Muscle of leg (tissue), 11 donors: ENCODE data around the gene TBL2. TPM values are rescaled to one million over a fixed set of nuclear protein-coding genes. Genes with fewer than 3 reads are reported as not detected.
A peak's percentile ranks its signal among the peaks of the same experiment; 100 is the strongest.
"Not testable (repeated sequence)": the region's sequence is repeated elsewhere in the genome, so short reads cannot be mapped to it uniquely, and the experiment has no call there.

ENCODE experiments used
- DNase-seq: peaks from one replicate; pipeline ENCODE4 v3.0.0; 2013
- H3K27ac ChIP-seq: one replicate; pipeline ENCODE4 v1.5.1; 2013; ENCODE audit warnings: mild to moderate bottlenecking, low read length, control low read depth
- H3K27me3 ChIP-seq: one replicate; pipeline ENCODE4 v1.6.1; 2013; ENCODE audit warnings: low read length; ENCODE audit not compliant: control insufficient read depth, insufficient read depth
- H3K36me3 ChIP-seq: one replicate; pipeline ENCODE4 v1.6.1; 2013; ENCODE audit warnings: low read length; ENCODE audit not compliant: control insufficient read depth, insufficient read depth
- H3K4me1 ChIP-seq: one replicate; pipeline ENCODE4 v1.6.1; 2013; ENCODE audit warnings: low read length; ENCODE audit not compliant: control insufficient read depth, insufficient read depth
- H3K4me3 ChIP-seq: one replicate; pipeline ENCODE4 v1.5.1; 2013; ENCODE audit warnings: low read length, control low read depth
- H3K9me3 ChIP-seq: replicated peaks from 2 replicates; pipeline ENCODE4 v1.6.1; 2013; ENCODE audit warnings: low read depth, low read length; ENCODE audit not compliant: control insufficient read depth
- WGBS: methylation state at CpG from one replicate; pipeline ENCODE4 v1.1.5; 2013; ENCODE audit warnings: missing lambda C conversion rate; ENCODE audit not compliant: insufficient coverage; 5-methylcytosine and 5-hydroxymethylcytosine counted together
- polyA plus RNA-seq, 8 donors: library from polyadenylated mRNA; unstranded; fragments of 120-200 nt; gene quantifications; one replicate each; pipeline versions ENCODE4 v1.2.1 to v1.2.3, GENCODE V29; 2013; ENCODE audit warnings: inconsistent platforms in 1 of 8, low replicate concordance in 1 of 8; ENCODE audit not compliant: insufficient read length in 8 of 8, insufficient read depth in 1 of 8
- total RNA-seq: library from RNA; stranded (reverse); fragments of 120-200 nt; gene quantifications from one replicate; pipeline ENCODE4 v1.2.4, GENCODE V29; 2013

The TBL2 gene
- total and polyA plus RNA-seq, 9 donors = 25.2 to 37.5 (median 28.5) TPM

- 95% methylated on average over 16 of the region's 16 CpGs for WGBS
- Histone ChIP-seq H3K4me1 (no peaks in the 10 kb centered on the region), H3K27ac (no peak overlapping the region), H3K36me3 (peaks cover 68% of the 10 kb centered on the region), H3K27me3 (no peaks in the 10 kb centered on the region), H3K9me3 (no peaks in the 10 kb centered on the region), H3K4me3 (no peak overlapping the region)
- no peak for DNase-seq
Observed at GRCh38 chr7:73537051-73537450, 41.3 kb downstream of the TBL2 start.

GRCh38 chr7:73536479-73536878, 41.9 kb downstream of the TBL2 start:
- 89% methylated on average over 3 of the region's 5 CpGs for WGBS
- Histone ChIP-seq H3K4me3 (no peak overlapping the region), H3K27ac (no peak overlapping the region), H3K27me3 (no peaks in the 10 kb centered on the region), H3K36me3 (peaks cover 63% of the 10 kb centered on the region), H3K9me3 (no peaks in the 10 kb centered on the region), H3K4me1 (no peaks in the 10 kb centered on the region)
- no peak for DNase-seq

- not testable (repeated sequence) for H3K4me3 ChIP-seq, H3K27ac ChIP-seq, DNase-seq, H3K4me1 ChIP-seq, H3K9me3 ChIP-seq, H3K27me3 ChIP-seq
- H3K36me3 ChIP-seq = peaks cover 60% of the 10 kb centered on the region
- WGBS = 100% methylated on average over 1 of the region's 7 CpGs
Observed at GRCh38 chr7:73535918-73536317, 42.5 kb downstream of the TBL2 start.

- no peaks in the 10 kb centered on the region for H3K27me3 ChIP-seq
- H3K4me3 ChIP-seq = no peak overlapping the region
- DNase-seq = no peak
- H3K27ac ChIP-seq = no peak overlapping the region
- H3K4me1 ChIP-seq = no peaks in the 10 kb centered on the region
- peaks cover 45% of the 10 kb centered on the region for H3K36me3 ChIP-seq
- WGBS = 75% methylated on average over 5 of the region's 9 CpGs
- H3K9me3 ChIP-seq = no peaks in the 10 kb centered on the region
Observed at GRCh38 chr7:73533742-73534141, 44.6 kb downstream of the TBL2 start.

GRCh38 chr7:73532224-73532623, 46.2 kb downstream of the TBL2 start:
- 97% methylated on average over 5 of the region's 6 CpGs for WGBS
- Histone ChIP-seq H3K27ac (no peak overlapping the region), H3K4me1 (no peaks in the 10 kb centered on the region), H3K36me3 (peaks cover 31% of the 10 kb centered on the region), H3K27me3 (no peaks in the 10 kb centered on the region), H3K4me3 (no peak overlapping the region), H3K9me3 (no peaks in the 10 kb centered on the region)
- DNase-seq = no peak

GRCh38 chr7:73530800-73531199, 47.6 kb downstream of the TBL2 start:
- peaks cover 18% of the 10 kb centered on the region for H3K36me3 ChIP-seq

GRCh38 chr7:73526896-73527821, 51.2 kb downstream of the TBL2 start:
- WGBS = 69% methylated on average over 5 of the region's 8 CpGs
- no peak overlapping the region for H3K4me3 ChIP-seq
- H3K27me3 ChIP-seq = no peaks in the 10 kb centered on the region
- peaks cover under 1% of the 10 kb centered on the region for H3K36me3 ChIP-seq
- DNase-seq = no peak
- H3K9me3 ChIP-seq = no peaks in the 10 kb centered on the region
- H3K27ac ChIP-seq = peak overlapping the region; percentile 25
- H3K4me1 ChIP-seq = peaks cover 3% of the 10 kb centered on the region

More at GRCh38 chr7:73530800-73531199, 47.6 kb downstream of the TBL2 start:
- Histone ChIP-seq H3K4me3 (no peak overlapping the region), H3K4me1 (no peaks in the 10 kb centered on the region), H3K27me3 (no peaks in the 10 kb centered on the region), H3K9me3 (no peaks in the 10 kb centered on the region), H3K27ac (no peak overlapping the region)
- no peak for DNase-seq
- WGBS = 97% methylated on average over 3 of the region's 3 CpGs

GRCh38 chr7:73526158-73526494, 52.3 kb downstream of the TBL2 start:
- H3K27ac ChIP-seq, H3K36me3 ChIP-seq, H3K4me1 ChIP-seq, H3K27me3 ChIP-seq, DNase-seq, H3K9me3 ChIP-seq, H3K4me3 ChIP-seq: not testable (repeated sequence)
- WGBS = 71% methylated on average over 1 of the region's 1 CpG

GRCh38 chr7:73522105-73522872, 56.1 kb downstream of the TBL2 start, which contains the start of gene BAZ1B:
BAZ1B (minus strand) TSS chr7:73522293; CDS start chr7:73521933, 360 bp downstream.
- Histone ChIP-seq H3K4me3 (peak within 1 kb of the TSS; percentile 73), H3K9me3 (no peaks in the 10 kb centered on the region), H3K36me3 (peaks cover 6% of the 10 kb centered on the region), H3K27me3 (no peaks in the 10 kb centered on the region), H3K27ac (peak within 1 kb of the TSS; percentile 96), H3K4me1 (peaks cover 14% of the 10 kb centered on the region)
- DNase-seq = peak; percentile 99
- under 1% methylated on average over 53 of the region's 71 CpGs for WGBS

GRCh38 chr7:73521636-73522104, 56.7 kb downstream of the TBL2 start:
- DNase-seq = no peak
- Histone ChIP-seq H3K4me3 (peak overlapping the region; percentile 73), H3K4me1 (peaks cover 14% of the 10 kb centered on the region), H3K9me3 (no peaks in the 10 kb centered on the region), H3K27ac (peak overlapping the region; percentile 96), H3K27me3 (no peaks in the 10 kb centered on the region), H3K36me3 (peaks cover 12% of the 10 kb centered on the region)
- WGBS = under 1% methylated on average over 56 of the region's 62 CpGs
